ENCODE data around the gene LYSMD2. TPM values are rescaled to one million over a fixed set of nuclear protein-coding genes. Genes with fewer than 3 reads are reported as not detected.

LYSMD2 gene
- polyA plus RNA-seq, 1 of the 3 experiments (the other 2 are of a cell fraction), result 10.3 TPM

- Histone ChIP-seq H3K27ac (ENCODE audit: low read depth in 2 of 2, low read length in 1 of 2) (no peak overlapping the region), H3K4me1 (ENCODE audit: control insufficient read depth in 1 of 2, insufficient read depth in 2 of 2, low read depth in 1 of 2, low read length in 1 of 2) (peaks cover 0 to 12% of the 10 kb centered on the region in 2 experiments; a peak in 2 of 4 replicates), H3K4me2 (no peak overlapping the region), H3K36me3 (replicated peaks in 1 of 2; ENCODE audit: control insufficient read depth in 1 of 2, insufficient read depth in 2 of 2, low read length in 1 of 2) (peaks cover 0 to 6% of the 10 kb centered on the region in 2 experiments), H3F3A (replicated peaks; ENCODE audit: insufficient read depth) (no peaks in the 10 kb centered on the region), H3K9me2 (no peaks in the 10 kb centered on the region), H3K79me2 (ENCODE audit: insufficient read depth) (no peaks in the 10 kb centered on the region), H3K27me3 (ENCODE audit: insufficient read depth) (no peaks in the 10 kb centered on the region), H4K20me1 (ENCODE audit: insufficient read depth) (no peaks in the 10 kb centered on the region), H3K9me3 (no peaks in the 10 kb centered on the region), H2AFZ (ENCODE audit: low read depth) (no peak overlapping the region), H3K4me3 (ENCODE audit: low read depth in 2 of 2, low read length in 1 of 2) (no peak overlapping the region), H3K9ac (no peak overlapping the region)
- DNase-seq, result no peak
- POLR2A ChIA-PET, result no interaction called here
- TF ChIP-seq SMC3 (IDR thresholded peaks at IDR 0.05; ENCODE audit: low read depth, low read length) (no peak), CTCF (IDR thresholded peaks at IDR 0.05) (no peak), IRF3 (IDR thresholded peaks at IDR 0.05; ENCODE audit: low read depth, low read length) (no peak), FOXM1 (IDR thresholded peaks at IDR 0.05; ENCODE audit: low read depth) (no peak), EP300 (IDR thresholded peaks at IDR 0.05; ENCODE audit: borderline replicate concordance in 1 of 2, low read depth in 1 of 2, low read length in 1 of 2) (no peak), YY1 (IDR thresholded peaks at IDR 0.05; ENCODE audit: low read depth) (no peak), MXI1 (IDR thresholded peaks at IDR 0.05; ENCODE audit: low read depth, low read length) (no peak), POLR2AphosphoS5 (IDR thresholded peaks at IDR 0.05; ENCODE audit: low read depth, low read length) (no peak), MEF2A (IDR thresholded peaks at IDR 0.05; ENCODE audit: borderline replicate concordance, low read depth) (no peak)
- TF ChIP-seq, protein P1, sequence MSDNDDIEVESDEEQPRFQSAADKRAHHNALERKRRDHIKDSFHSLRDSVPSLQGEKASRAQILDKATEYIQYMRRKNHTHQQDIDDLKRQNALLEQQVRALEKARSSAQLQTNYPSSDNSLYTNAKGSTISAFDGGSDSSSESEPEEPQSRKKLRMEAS (IDR thresholded peaks at IDR 0.05; ENCODE audit: low read depth), result no peak
- CTCF ChIA-PET, result interaction anchor here (0.7 to 2.4 kb wide), 3 partner anchors 28 to 67 kb away, joined by 3 to 9 read pairs (median 3); partner anchors contain the start of gene LYSMD2
- WGBS (ENCODE audit: low lambda C conversion rate), result 81% methylated on average over 5 of the region's 5 CpGs
Measured at GRCh38 chr15:51709031-51709430, 28.4 kb downstream of the LYSMD2 start.

- POLR2A ChIA-PET, result interaction anchor here (1.2 kb wide), 1 partner anchor 19 kb away, joined by 3 read pairs; no protein-coding TSS in a partner anchor
- no peaks in the 10 kb centered on the region for H3K79me2 ChIP-seq (ENCODE audit: insufficient read depth)
- TF ChIP-seq ELF1 (IDR thresholded peaks at IDR 0.05) (no peak), EZH2phosphoT487 (IDR thresholded peaks at IDR 0.05; ENCODE audit: borderline replicate concordance, low read depth) (no peak), GABPA (IDR thresholded peaks at IDR 0.05; ENCODE audit: low read depth) (no peak), MXI1 (IDR thresholded peaks at IDR 0.05; ENCODE audit: low read depth, low read length) (no peak), PBX3 (IDR thresholded peaks at IDR 0.05) (no peak), RCOR1 (IDR thresholded peaks at IDR 0.05; ENCODE audit: low read length) (no peak), EP300 (IDR thresholded peaks at IDR 0.05; ENCODE audit: borderline replicate concordance in 1 of 2, low read depth in 1 of 2, low read length in 1 of 2) (no peak), JUND (IDR thresholded peaks at IDR 0.05) (no peak), FOXJ3 (CRISPR knock-in tag; IDR thresholded peaks at IDR 0.05) (no peak), USF1 (IDR thresholded peaks at IDR 0.05; ENCODE audit: borderline replicate concordance, low read depth) (no peak)
Measured at GRCh38 chr15:51708013-51708412, 29.4 kb downstream of the LYSMD2 start.

More at GRCh38 chr15:51708013-51708412, 29.4 kb downstream of the LYSMD2 start:
- H4K20me1 ChIP-seq (ENCODE audit: insufficient read depth), result no peaks in the 10 kb centered on the region
- no peak for DNase-seq
- CTCF ChIA-PET, result interaction anchor here (1.0 kb wide), 1 partner anchor 58 kb away, joined by 3 read pairs; no protein-coding TSS in a partner anchor
- no peak overlapping the region for H3K4me3 ChIP-seq (ENCODE audit: low read depth in 2 of 2, low read length in 1 of 2)
- H3K27me3 ChIP-seq (ENCODE audit: insufficient read depth), result no peaks in the 10 kb centered on the region
- no peak overlapping the region for H3K27ac ChIP-seq (ENCODE audit: low read depth in 2 of 2, low read length in 1 of 2)
- H3K9me2 ChIP-seq, result no peaks in the 10 kb centered on the region
- H3K4me1 ChIP-seq (ENCODE audit: control insufficient read depth in 1 of 2, insufficient read depth in 2 of 2, low read depth in 1 of 2, low read length in 1 of 2), result peaks cover 0 to 8% of the 10 kb centered on the region in 2 experiments; a peak in 2 of 4 replicates
- H3K9me3 ChIP-seq, result no peaks in the 10 kb centered on the region
- no peaks in the 10 kb centered on the region for H3F3A ChIP-seq (replicated peaks; ENCODE audit: insufficient read depth)
- H3K36me3 ChIP-seq (replicated peaks in 1 of 2; ENCODE audit: control insufficient read depth in 1 of 2, insufficient read depth in 2 of 2, low read length in 1 of 2), result peaks cover 0 to 2% of the 10 kb centered on the region in 2 experiments
- WGBS (ENCODE audit: low lambda C conversion rate), result 63% methylated on average over 5 of the region's 5 CpGs
- no peak overlapping the region for H3K4me2 ChIP-seq
- H2AFZ ChIP-seq (ENCODE audit: low read depth), result no peak overlapping the region
- H3K9ac ChIP-seq, result no peak overlapping the region
